Panc1 (cell line): ENCODE results near the gene HLA-B. TPM values are rescaled to one million over a fixed set of nuclear protein-coding genes. Genes with fewer than 3 reads are reported as not detected.

Experiments
- ATAC-seq: fragments of 200-7000 bp; cut with Tn5 transposase; 2 replicates; pipeline ENCODE4 v1.9.1; 2020; ENCODE audit warnings: mild to moderate bottlenecking, moderate library complexity
- BruUV-seq: library from RNA; stranded (reverse); fragments of 400-500 nt; replicated peaks from 2 replicates; lab custom pipeline; 2021; lab: Mats Ljungman, UMichigan
- CTCF ChIA-PET: fragments of 300-600 bp; sonication (Branson Sonifier 250); formaldehyde crosslinking; loops from one replicate; lab custom pipeline; 2022; ENCODE audit warnings: antibody characterized with exemption; lab: Charles Lee
- POLR2A ChIA-PET: fragments of 300-600 bp; sonication (Branson Sonifier 250); formaldehyde crosslinking; loops from one replicate; lab custom pipeline; 2022; ENCODE audit warnings: antibody characterized with exemption; lab: Charles Lee
- DNase-seq: peaks from one replicate; pipeline ENCODE4 v3.0.0-alpha.2; 2010; ENCODE audit warnings: low read depth, low spot score
- H3K27ac ChIP-seq: 2 replicates; pipeline ENCODE4 v1.5.1; 2011; ENCODE audit warnings: mild to moderate bottlenecking, low read length, inconsistent platforms
- H3K27me3 ChIP-seq: fragments of 200-500 bp; sonication (Bioruptor generic); 2 replicates; pipeline ENCODE4 v1.6.0; 2014; ENCODE audit warnings: low read length, inconsistent platforms; ENCODE audit not compliant: control insufficient read depth, insufficient read depth
- H3K36me3 ChIP-seq: fragments of 200-500 bp; sonication (Bioruptor generic); 2 replicates; pipeline ENCODE4 v1.5.1; 2014; ENCODE audit warnings: inconsistent platforms, mild to moderate bottlenecking, low read length, moderate library complexity; ENCODE audit not compliant: control insufficient read depth, insufficient read depth
- H3K4me1 ChIP-seq: 2 replicates; pipeline ENCODE4 v1.5.1; 2011; ENCODE audit warnings: inconsistent platforms, mild to moderate bottlenecking, low read length, moderate library complexity; ENCODE audit not compliant: control insufficient read depth, insufficient read depth
- H3K4me3 ChIP-seq, 2 experiments: 2 replicates each; pipeline ENCODE4 v1.5.1; 2011 to 2012; ENCODE audit warnings: low read depth in 2 of 2, low read length in 2 of 2, mild to moderate bottlenecking in 2 of 2, inconsistent platforms in 1 of 2, moderate library complexity in 1 of 2
- H3K9me3 ChIP-seq: fragments of 200-500 bp; sonication (Bioruptor generic); 2 replicates; pipeline ENCODE4 v1.5.1; 2014; ENCODE audit warnings: low read depth, mild to moderate bottlenecking, inconsistent platforms, low read length, moderate library complexity; ENCODE audit not compliant: control insufficient read depth, insufficient read depth
- POLR2AphosphoS5 ChIP-seq: IDR thresholded peaks from 2 replicates; pipeline ENCODE4 v1.6.1; 2012; ENCODE audit warnings: mild to moderate bottlenecking, low read depth, low read length, moderate library complexity
- SIN3A ChIP-seq: IDR thresholded peaks from 2 replicates; pipeline ENCODE4 v1.6.1; 2012; ENCODE audit warnings: low read depth, mild to moderate bottlenecking, low read length, moderate library complexity, borderline replicate concordance; ENCODE audit not compliant: insufficient read depth
- TCF7L2 ChIP-seq: IDR thresholded peaks from 2 replicates; pipeline ENCODE4 v1.6.1; 2011; ENCODE audit warnings: mild to moderate bottlenecking, low read depth, low read length, inconsistent platforms
- in situ Hi-C: cut with HindIII; loops from 2 replicates; pipeline ENCODE4 v1.10.0; 2016; ENCODE audit warnings: low sequenced_read_pairs, low pct_unique_long_range_greater_than_20kb
- intact Hi-C: fragments of 100-400 bp; cut with micrococcal nuclease; formaldehyde crosslinking; loops from one replicate; pipeline ENCODE4 v1.10.0; 2022; ENCODE audit not compliant: unreplicated experiment
- total RNA-seq: library from RNA; stranded (reverse); gene quantifications from one replicate; pipeline ENCODE4 v1.2.1, GENCODE V29; 2021; ENCODE audit not compliant: unreplicated experiment
- TF ChIP-seq, protein P1 (sequence below), 2 experiments: IDR thresholded peaks; 2 replicates each; pipeline ENCODE4 v1.6.1; 2011 to 2012; ENCODE audit warnings: low read depth in 2 of 2, control low read depth in 1 of 2, low read length in 1 of 2, mild to moderate bottlenecking in 1 of 2, moderate library complexity in 1 of 2; ENCODE audit not compliant: insufficient read depth in 1 of 2
- TF ChIP-seq, protein P2 (sequence below): fragments of 450-650 bp; IDR thresholded peaks from 2 replicates; pipeline ENCODE4 v1.5.1; 2017; ENCODE audit warnings: mild to moderate bottlenecking

Gene HLA-B
- total RNA-seq, 1 experiment from 2014 or later, result 191 TPM

DNA sequence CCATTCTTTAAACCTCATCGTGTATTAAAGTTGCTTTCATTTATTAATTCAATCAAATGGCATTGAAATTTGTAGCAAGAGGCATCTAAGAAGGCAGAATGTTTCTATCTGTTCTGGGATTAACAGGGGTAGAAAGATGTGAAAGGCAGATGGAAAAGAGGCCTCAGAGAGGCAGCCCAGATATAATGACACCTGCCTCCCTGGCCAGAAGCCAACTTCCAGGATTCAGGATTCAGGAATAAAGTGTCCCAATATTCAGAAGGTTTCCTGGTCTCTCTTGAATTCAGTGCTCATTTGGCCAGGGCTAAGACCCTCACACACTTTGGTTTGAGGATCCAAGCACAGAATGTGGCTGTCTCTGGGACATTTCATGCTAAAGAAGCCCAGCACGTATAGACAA lies 39.9 kb downstream of the HLA-B start:
- in situ Hi-C loops (no loop called here), intact Hi-C loops (no loop called here)
- ATAC-seq, result no peak

DNA sequence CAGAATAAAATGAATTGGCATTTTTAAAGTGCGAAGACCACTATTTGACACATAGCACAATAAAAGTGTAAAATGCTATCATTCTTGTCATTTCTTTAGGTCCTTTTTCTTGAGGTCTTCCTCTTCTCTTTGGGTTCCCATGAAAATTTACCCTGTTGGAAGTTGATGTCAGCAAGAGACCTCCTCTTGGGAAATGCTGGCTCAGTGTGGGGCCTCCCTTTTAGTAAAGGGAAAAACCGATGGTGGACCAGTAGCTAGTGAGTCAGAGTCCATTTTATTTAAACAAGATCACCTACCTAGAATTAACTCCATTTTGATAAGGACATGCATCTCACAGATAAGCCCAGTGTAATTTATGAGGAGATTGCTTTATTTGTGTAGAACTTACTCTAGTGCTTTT lies 47.3 kb downstream of the HLA-B start:
- no peak for ATAC-seq
- POLR2A ChIA-PET, result interaction anchor here (0.9 kb wide), 1 partner anchor 12 kb away, joined by 3 read pairs; no protein-coding TSS in a partner anchor
- H3K27me3 ChIP-seq, result peaks cover 6% of the 10 kb centered on the region
- H3K36me3 ChIP-seq, result no peaks in the 10 kb centered on the region
- intact Hi-C loops (no loop called here), in situ Hi-C loops (no loop called here)
- no TSS peak for BruUV-seq
- CTCF ChIA-PET, result no interaction called here
- H3K4me1 ChIP-seq, result no peaks in the 10 kb centered on the region
- no peaks in the 10 kb centered on the region for H3K9me3 ChIP-seq
- no peak for DNase-seq
- TF ChIP-seq SIN3A (no peak), TCF7L2 (no peak), POLR2AphosphoS5 (no peak)
- TF ChIP-seq, protein P1, sequence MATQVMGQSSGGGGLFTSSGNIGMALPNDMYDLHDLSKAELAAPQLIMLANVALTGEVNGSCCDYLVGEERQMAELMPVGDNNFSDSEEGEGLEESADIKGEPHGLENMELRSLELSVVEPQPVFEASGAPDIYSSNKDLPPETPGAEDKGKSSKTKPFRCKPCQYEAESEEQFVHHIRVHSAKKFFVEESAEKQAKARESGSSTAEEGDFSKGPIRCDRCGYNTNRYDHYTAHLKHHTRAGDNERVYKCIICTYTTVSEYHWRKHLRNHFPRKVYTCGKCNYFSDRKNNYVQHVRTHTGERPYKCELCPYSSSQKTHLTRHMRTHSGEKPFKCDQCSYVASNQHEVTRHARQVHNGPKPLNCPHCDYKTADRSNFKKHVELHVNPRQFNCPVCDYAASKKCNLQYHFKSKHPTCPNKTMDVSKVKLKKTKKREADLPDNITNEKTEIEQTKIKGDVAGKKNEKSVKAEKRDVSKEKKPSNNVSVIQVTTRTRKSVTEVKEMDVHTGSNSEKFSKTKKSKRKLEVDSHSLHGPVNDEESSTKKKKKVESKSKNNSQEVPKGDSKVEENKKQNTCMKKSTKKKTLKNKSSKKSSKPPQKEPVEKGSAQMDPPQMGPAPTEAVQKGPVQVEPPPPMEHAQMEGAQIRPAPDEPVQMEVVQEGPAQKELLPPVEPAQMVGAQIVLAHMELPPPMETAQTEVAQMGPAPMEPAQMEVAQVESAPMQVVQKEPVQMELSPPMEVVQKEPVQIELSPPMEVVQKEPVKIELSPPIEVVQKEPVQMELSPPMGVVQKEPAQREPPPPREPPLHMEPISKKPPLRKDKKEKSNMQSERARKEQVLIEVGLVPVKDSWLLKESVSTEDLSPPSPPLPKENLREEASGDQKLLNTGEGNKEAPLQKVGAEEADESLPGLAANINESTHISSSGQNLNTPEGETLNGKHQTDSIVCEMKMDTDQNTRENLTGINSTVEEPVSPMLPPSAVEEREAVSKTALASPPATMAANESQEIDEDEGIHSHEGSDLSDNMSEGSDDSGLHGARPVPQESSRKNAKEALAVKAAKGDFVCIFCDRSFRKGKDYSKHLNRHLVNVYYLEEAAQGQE (IDR thresholded peaks at IDR 0.05; ENCODE audit: insufficient read depth in 1 of 2, low read depth in 2 of 2, low read length in 1 of 2), result no peak
- TF ChIP-seq, protein P2, sequence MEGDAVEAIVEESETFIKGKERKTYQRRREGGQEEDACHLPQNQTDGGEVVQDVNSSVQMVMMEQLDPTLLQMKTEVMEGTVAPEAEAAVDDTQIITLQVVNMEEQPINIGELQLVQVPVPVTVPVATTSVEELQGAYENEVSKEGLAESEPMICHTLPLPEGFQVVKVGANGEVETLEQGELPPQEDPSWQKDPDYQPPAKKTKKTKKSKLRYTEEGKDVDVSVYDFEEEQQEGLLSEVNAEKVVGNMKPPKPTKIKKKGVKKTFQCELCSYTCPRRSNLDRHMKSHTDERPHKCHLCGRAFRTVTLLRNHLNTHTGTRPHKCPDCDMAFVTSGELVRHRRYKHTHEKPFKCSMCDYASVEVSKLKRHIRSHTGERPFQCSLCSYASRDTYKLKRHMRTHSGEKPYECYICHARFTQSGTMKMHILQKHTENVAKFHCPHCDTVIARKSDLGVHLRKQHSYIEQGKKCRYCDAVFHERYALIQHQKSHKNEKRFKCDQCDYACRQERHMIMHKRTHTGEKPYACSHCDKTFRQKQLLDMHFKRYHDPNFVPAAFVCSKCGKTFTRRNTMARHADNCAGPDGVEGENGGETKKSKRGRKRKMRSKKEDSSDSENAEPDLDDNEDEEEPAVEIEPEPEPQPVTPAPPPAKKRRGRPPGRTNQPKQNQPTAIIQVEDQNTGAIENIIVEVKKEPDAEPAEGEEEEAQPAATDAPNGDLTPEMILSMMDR, result no peak
- H3K27ac ChIP-seq, result no peak overlapping the region
- H3K4me3 ChIP-seq, result no peak overlapping the region

More for the DNA sequence above, 39.9 kb downstream of the HLA-B start:
- no peaks in the 10 kb centered on the region for H3K9me3 ChIP-seq
- no peak overlapping the region for H3K4me3 ChIP-seq
- POLR2A ChIA-PET, result no interaction called here
- TF ChIP-seq, protein P2, result no peak
- no peak for TF ChIP-seq TCF7L2
- TF ChIP-seq SIN3A, result no peak
- TF ChIP-seq POLR2AphosphoS5, result no peak
- TF ChIP-seq, protein P1 (IDR thresholded peaks at IDR 0.05; ENCODE audit: insufficient read depth in 1 of 2, low read depth in 2 of 2, low read length in 1 of 2), result no peak
- CTCF ChIA-PET, result no interaction called here
- H3K36me3 ChIP-seq, result no peaks in the 10 kb centered on the region
- no TSS peak for BruUV-seq
- H3K27me3 ChIP-seq, result no peaks in the 10 kb centered on the region
- no peak for DNase-seq
- no peak overlapping the region for H3K27ac ChIP-seq
- H3K4me1 ChIP-seq, result no peaks in the 10 kb centered on the region
